NCI-H2196 (cell line): ENCODE results near the gene DOK6.

Experiments
- DNase-seq: peaks from one replicate; lab custom pipeline; 2025; ENCODE audit not compliant: unreplicated experiment; lab: John Stamatoyannopoulos, UW

DOK6 gene

DNA sequence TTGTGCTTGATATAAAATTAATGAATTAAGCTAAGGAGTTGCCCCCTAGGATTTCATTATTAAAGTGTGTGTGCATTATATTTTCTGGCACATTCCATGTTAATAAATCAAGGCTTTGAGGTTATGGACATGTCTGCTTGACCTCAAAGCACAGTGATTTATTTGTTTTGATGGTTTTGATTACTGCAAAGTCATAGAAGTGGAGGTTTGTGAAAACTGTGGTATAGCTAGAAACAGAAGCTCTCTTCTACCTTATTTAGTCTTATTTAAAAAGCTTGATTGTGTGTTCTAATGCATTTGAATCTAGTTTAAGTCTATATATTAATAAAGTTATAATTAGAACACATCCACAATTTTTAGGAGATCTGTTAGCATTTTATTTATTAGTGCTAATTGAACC lies 32.2 kb downstream of the DOK6 start:
- no peak for DNase-seq

GRCh38 chr18:69435000-69435399 lies 34.3 kb downstream of the DOK6 start:
- no peak for DNase-seq

DNA sequence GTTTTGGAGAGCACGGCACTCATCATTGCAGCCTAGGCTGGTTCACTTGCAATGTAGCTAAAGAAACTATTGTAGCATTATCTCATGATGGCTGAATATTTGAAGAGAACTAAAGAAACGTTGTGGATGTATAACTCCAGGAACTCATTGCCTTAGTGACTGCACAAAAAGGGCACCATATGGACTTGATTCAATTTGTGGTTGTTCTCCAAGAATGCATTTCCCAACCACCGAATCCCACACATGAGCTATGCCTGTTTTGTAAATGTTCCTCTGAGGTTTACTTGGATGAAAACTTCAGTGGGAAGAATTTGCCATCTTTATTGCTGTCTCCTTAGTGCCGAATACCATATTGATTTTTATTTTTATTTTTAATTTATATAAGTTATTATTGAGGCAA lies 43.5 kb downstream of the DOK6 start:
- DNase-seq = no peak

DNA sequence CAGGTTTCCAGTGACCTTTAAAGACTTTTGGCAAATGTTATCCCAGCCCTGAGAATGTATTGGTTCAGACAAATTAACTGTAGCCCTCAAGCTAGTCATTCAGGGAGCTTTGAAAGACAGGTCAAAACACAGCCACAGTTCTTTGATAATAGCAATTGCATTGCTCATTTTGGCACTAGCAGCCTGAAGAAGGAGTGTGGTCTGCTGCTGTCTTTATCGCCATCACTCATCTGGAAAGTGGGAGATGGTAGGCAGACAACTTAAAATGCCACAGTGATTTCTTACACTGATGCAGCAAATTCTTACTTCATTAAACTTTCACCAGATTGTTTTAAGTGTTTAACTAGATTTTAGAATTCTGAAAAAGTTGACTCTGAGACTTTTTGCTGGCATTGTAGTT lies 47.2 kb downstream of the DOK6 start:
- no peak for DNase-seq

DNA sequence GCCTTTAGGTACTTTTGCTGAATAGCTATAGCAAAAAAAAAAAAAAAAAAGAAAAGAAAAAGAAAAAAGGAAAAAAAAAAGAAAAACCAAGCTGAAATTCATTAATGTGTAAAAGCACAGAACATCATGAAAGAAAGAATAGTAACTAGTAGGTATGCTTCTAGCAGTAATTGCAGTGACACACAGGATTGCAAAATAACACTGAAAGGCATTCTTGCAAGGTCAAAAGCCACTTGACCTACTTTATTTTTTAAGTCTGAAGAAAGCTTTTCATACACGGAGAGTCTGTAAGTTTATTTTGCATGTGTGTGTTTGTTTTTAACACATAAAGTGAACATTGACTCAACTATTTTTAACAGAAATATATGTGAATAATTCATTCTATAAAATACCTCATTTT lies 54.4 kb downstream of the DOK6 start:
- no peak for DNase-seq

- no peak for DNase-seq
These were observed 68.8 kb downstream of the DOK6 start for GRCh38 chr18:69469444-69469919.

DNA sequence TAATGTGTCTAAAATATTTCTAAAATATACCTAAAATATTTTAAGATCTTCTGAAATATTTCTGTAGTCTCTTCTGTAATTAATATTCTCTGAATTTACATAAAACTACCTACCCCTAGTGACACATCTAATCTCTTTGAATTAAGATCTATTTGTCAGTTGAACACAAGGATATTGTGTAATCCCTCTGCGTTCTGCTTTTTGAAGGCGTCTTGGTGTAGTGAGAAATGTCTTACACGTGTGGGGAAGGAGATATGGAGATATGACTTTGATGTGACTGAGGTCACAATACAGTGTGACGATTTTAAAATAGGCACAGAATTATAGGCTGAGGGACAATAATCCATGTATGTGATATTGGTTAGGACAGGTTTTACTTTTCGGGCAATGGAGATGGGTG lies 79.8 kb downstream of the DOK6 start:
- DNase-seq = no peak

DNA sequence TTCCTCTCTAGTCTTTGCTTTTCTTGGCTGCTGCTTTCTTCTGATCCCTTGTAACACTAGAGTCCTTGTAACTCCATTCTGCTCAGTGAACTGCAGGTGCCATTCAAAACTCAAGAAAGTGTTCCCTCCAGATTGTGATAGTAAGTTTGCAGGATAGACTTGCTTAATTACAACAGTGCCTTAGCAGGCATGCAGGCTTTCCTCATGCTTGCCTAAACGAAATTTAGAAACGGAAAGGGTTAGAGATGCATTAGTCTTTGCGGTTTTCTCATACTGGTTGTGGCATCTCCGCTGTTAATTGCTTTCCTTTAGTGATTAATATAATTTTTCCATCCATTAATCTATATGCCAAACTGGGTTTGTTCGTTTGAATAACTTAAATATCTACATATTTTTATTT lies 82.9 kb downstream of the DOK6 start:
- no peak for DNase-seq

DNA sequence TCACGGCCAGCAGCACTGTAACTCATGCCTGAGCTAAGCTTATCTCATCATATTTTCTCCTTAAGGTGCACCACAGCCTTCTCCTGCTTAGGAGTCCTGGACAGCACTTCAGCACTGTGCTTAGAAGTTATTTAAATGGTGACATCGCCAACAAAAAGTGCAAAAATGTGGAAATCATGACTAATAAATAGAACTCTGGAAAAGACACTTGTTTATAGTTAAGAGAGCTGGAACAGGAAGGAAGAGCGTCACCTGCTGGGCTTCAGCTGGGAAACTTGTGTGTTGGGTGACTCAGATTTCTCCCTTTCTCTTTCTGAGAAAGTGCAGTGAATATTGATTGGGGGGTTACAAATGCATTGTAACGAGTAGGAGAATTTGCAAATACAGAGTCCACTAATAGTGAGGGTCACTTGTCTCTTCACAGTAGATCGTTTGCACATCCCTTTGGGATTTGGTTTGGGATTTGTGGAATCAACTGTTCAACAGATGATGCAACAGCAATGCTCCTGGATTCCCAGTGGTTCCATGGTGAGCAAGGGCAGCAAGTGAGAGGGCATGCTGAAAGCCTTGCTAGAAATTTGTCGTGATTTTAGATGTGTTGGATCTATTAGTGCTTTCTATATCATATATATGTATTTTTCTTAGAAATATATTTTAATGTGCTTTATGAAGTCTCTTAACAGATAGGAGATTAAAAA lies 84.2 kb downstream of the DOK6 start:
- no peak for DNase-seq

- no peak for DNase-seq
These were observed 87.1 kb downstream of the DOK6 start for GRCh38 chr18:69487488-69488394.

DNA sequence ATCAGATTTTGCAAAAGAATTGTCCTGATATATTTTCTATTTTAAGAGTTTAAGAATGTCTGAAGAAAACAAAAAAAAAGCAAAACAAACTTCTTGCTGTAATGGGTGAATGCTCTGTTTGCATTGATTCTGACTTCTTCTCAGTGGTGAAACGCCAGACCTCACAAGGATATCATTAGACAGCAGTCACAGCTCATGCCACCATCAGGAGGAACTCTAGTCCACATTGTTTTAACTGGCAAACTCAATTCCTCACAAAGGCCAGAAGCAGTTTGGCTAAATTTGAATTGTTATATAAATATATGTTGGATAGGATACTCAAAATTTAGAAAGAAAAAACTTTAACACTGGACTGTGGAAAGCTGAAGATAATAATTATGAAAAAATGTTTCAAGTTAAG lies 89.4 kb downstream of the DOK6 start:
- DNase-seq = no peak

GRCh38 chr18:69490813-69491212 lies 90.1 kb downstream of the DOK6 start:
- DNase-seq = no peak

GRCh38 chr18:69491576-69491975 lies 90.9 kb downstream of the DOK6 start:
- no peak for DNase-seq

GRCh38 chr18:69492861-69493260 lies 92.2 kb downstream of the DOK6 start:
- no peak for DNase-seq

DNA sequence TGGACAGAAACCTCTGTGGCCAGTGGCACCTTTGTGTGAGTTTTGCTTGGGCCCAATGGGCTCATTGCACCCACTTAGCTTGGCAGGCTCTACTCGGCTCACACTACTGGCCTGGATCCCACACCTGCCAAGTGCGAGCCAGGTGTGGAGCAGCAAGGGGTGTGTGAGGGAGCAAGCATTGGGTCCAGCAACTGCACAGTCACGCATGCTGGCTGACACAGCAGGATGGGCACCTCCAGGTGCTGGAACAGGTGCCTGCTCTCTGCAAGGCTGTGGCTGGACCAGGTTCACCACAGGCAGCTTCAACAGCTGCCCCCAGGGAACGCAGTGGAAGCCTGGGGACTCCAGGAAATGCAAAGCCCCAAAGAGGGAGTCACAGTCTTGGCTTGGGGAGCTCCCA lies 94.2 kb downstream of the DOK6 start:
- no peak for DNase-seq

- no peak for DNase-seq
These were observed 94.7 kb downstream of the DOK6 start for GRCh38 chr18:69495338-69495737.

- no peak for DNase-seq
These were observed 95.3 kb downstream of the DOK6 start for GRCh38 chr18:69495841-69496533.

GRCh38 chr18:69518989-69519388 lies 118.3 kb downstream of the DOK6 start:
- DNase-seq = no peak

DNA sequence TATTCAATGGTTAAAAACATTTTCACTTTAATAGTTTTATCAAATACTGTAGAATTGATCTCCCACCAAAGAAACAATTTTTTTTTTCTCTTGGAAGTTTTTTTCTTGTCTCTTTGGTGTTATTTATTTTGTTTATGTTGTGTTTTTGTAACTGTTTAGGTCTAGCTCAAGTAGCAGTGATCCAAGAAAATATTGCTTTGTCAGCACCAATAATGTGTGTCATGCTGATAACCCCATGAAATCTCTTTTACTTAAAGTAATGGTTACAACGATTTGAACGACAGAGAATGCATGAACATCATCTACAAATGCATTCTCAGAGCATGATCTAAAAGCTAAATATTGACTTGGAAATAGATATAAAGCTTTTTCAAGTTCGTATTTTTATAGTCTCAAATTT lies 122.9 kb downstream of the DOK6 start:
- DNase-seq = no peak

DNA sequence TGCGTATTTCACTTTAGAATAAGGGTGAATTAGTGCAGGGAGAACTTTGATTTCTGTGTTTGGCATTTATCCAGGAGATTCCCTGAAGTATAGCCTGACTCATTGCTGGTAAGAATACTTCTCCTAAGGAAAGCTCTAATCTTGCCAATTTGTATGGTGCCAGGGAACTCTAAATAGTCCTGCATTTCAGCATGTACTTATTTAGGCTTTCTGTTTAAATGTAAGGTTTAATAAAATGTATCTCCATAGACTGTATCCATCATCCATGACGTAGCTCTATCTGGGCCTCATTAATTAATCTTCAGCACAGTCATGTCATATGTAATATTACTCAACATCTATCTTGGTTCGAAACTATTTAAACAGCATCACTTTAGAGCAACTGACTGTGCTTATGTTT lies 127.7 kb downstream of the DOK6 start:
- DNase-seq = no peak

- no peak for DNase-seq
These were observed 128.5 kb downstream of the DOK6 start for GRCh38 chr18:69529151-69529550.

- no peak for DNase-seq
These were observed 131.3 kb downstream of the DOK6 start for GRCh38 chr18:69531973-69532372.
